Ovary (tissue), 10 donors: ENCODE data around the gene RINT1. TPM values are rescaled to one million over a fixed set of nuclear protein-coding genes. Genes with fewer than 3 reads are reported as not detected.
A peak's percentile ranks its signal among the peaks of the same experiment; 100 is the strongest.

Experiments used
- DNase-seq, 5 donors: peaks; one replicate each; pipeline ENCODE4 v3.0.0-alpha.2; 2019 to 2020
- H3K27ac ChIP-seq, 2 donors: fragments of 200-600 bp; one replicate each; pipeline versions ENCODE4 v1.5.1 to v1.8.0; 2019 to 2022
- H3K27me3 ChIP-seq: fragments of 200-600 bp; one replicate; pipeline ENCODE4 v1.8.0; 2022
- H3K36me3 ChIP-seq: fragments of 200-600 bp; sonication (generic); one replicate; pipeline ENCODE4 v1.5.1; 2019
- H3K4me1 ChIP-seq: one replicate; pipeline ENCODE4 v1.8.1; 2013; ENCODE audit warnings: mild to moderate bottlenecking, moderate library complexity; ENCODE audit not compliant: insufficient read depth
- H3K4me3 ChIP-seq: fragments of 200-600 bp; sonication (generic); one replicate; pipeline ENCODE4 v1.5.1; 2017
- H3K9me3 ChIP-seq, 2 donors: fragments of 200-600 bp in 1 of 2; sonication (generic) in 1 of 2; one replicate each; pipeline versions ENCODE4 v1.5.1 to v1.8.1; 2013 to 2019; ENCODE audit warnings: mild to moderate bottlenecking in 1 of 2, moderate library complexity in 1 of 2
- CTCF ChIP-seq, 3 donors: fragments of 450-650 bp in 2 of 3; fragments of 200-600 bp in 1 of 3; IDR thresholded peaks; one replicate each; pipeline versions ENCODE4 v1.5.1 to v1.8.0; 2016 to 2022; ENCODE audit warnings: antibody characterized with exemption in 3 of 3, mild to moderate bottlenecking in 1 of 3
- EP300 ChIP-seq: sonication (generic); formaldehyde crosslinking; IDR thresholded peaks from one replicate; pipeline ENCODE4 v1.6.1; 2017; ENCODE audit warnings: antibody characterized with exemption
- POLR2A ChIP-seq: fragments of 450-650 bp; IDR thresholded peaks from one replicate; pipeline ENCODE4 v1.6.1; 2017; ENCODE audit warnings: antibody characterized with exemption, mild to moderate bottlenecking, moderate library complexity
- WGBS, 3 donors: extraction: QIAGEN DNeasy Blood & Tissue Kit in 1 of 3; methylation state at CpG; one replicate each; pipeline versions ENCODE4 v1.1.5 to v1.1.7; 2013 to 2017; 5-methylcytosine and 5-hydroxymethylcytosine counted together
- intact Hi-C, 4 donors: fragments of 100-400 bp; cut with DNase I; formaldehyde crosslinking; loops; one replicate each; pipeline versions ENCODE4 v1.11.0 to v1.15.1; 2022 to 2023
- long read RNA-seq, 3 donors: library from polyadenylated mRNA in 2 of 3; unstranded in 2 of 3; transcript quantifications; one replicate each; pipeline ENCODE4 v2.0.0 and lab custom pipeline, GENCODE V29; 2021 to 2026
- polyA plus RNA-seq, 2 donors: library from polyadenylated mRNA; stranded (reverse); fragments of 200-250 nt in 1 of 2; fragments of 350-450 nt in 1 of 2; fragmentation: Illumina TruSeq in 1 of 2; extraction: RNeasy Lipid Tissue Mini Kit (QIAGEN cat#74804) in 1 of 2; gene quantifications; one replicate each; pipeline ENCODE4 v1.2.3, GENCODE V29; 2013 to 2014
- total RNA-seq, 7 donors: library from RNA; depleted of rRNA in 2 of 7; stranded (reverse); fragments of >200 nt in 2 of 7; fragmentation: NEBNext Ultra II Directional in 3 of 7; extraction: Animal tissue kit (Norgen Biotek cat#: 25700) in 3 of 7; gene quantifications; one replicate each; pipeline versions ENCODE4 v1.1.0 to v1.2.4, GENCODE V29; 2016 to 2023
- donor health status: DM: no; HTN: no; CAD: no; lungs with moderate emphysema.
- donor health status: DM: no; HTN: no; CAD: no.
- donor health status: Bipolar disorder and iron deficiency.
- donor health status: DM: yes; HTN: yes; CAD: no.
- donor health status: DM: no; HTN: no; CAD: no.
- donor health status: DM: yes; HTN: yes; CAD: no.

RINT1 gene
- 10 to 100 TPM in 6 of 7 donors, 1 to 10 TPM in 1; 9.7 to 20.2 (median 13.6) TPM for total RNA-seq
- 10 to 100 TPM; 10.2 to 11.4 TPM for polyA plus RNA-seq
- long read RNA-seq, donor 1, transcript RINT1-201 (15 exons, 2,976 nt): major isoform, 23 of 37 reads
- long read RNA-seq, donor 1, partial matches to known transcripts: 3 of 37 reads
- long read RNA-seq, donor 1, other reads (novel, unspliced or antisense): 11 of 37 reads
- long read RNA-seq, donor 2, transcript RINT1-201 (15 exons, 2,976 nt): major isoform, 10 of 15 reads
- long read RNA-seq, donor 2, partial matches to known transcripts: 5 of 15 reads
- long read RNA-seq, donor 2, other reads (novel, unspliced or antisense): 0 of 15 reads
- long read RNA-seq, donor 3, transcript RINT1-201 (15 exons, 2,976 nt): major isoform, 18 of 25 reads
- long read RNA-seq, donor 3, partial matches to known transcripts: 0 of 25 reads
- long read RNA-seq, donor 3, other reads (novel, unspliced or antisense): 7 of 25 reads

GRCh38 chr7:105531792-105532671 is at the start of gene RINT1:
Gene RINT1 (plus strand): TSS chr7:105532201. CDS start chr7:105532316, 115 bp downstream.
- 0 to 1% (median 1%) methylated on average over 34 to 42 of the region's 42 CpGs for WGBS, 3 donors
- Histone ChIP-seq H3K9me3 (no peaks in the 10 kb centered on the region), H3K27me3 (no peaks in the 10 kb centered on the region), H3K4me1 (peaks cover 2% of the 10 kb centered on the region), H3K36me3 (no peaks in the 10 kb centered on the region), H3K4me3 (peak within 1 kb of the TSS; percentile 63), H3K27ac (peak within 1 kb of the TSS in 1 of 2 donors; percentile 54)
- peak; percentile 85 to 91 (median 88) for DNase-seq
- TF ChIP-seq CTCF (IDR thresholded peaks at IDR 0.05) (peak; percentile 40 to 63 (median 60)), EP300 (no peak), POLR2A (peak; percentile 33)
- intact Hi-C loops: no loop called here

- peaks cover 3% of the 10 kb centered on the region for H3K4me1 ChIP-seq
- no peak for TF ChIP-seq EP300
- peak in 1 of 3 donors; percentile 27 for TF ChIP-seq CTCF (IDR thresholded peaks at IDR 0.05)
- no peak for TF ChIP-seq POLR2A
- no peak overlapping the region for H3K4me3 ChIP-seq
- DNase-seq: peak in 1 of 5 donors; percentile 17
- no peaks in the 10 kb centered on the region for H3K9me3 ChIP-seq
- H3K36me3 ChIP-seq: no peaks in the 10 kb centered on the region
- 45 to 50% (median 45%) methylated on average over 6 of the region's 6 CpGs for WGBS, 3 donors
- H3K27me3 ChIP-seq: no peaks in the 10 kb centered on the region
- intact Hi-C loops: no loop called here
- H3K27ac ChIP-seq: no peak overlapping the region
Measured at GRCh38 chr7:105487579-105488571, 44.1 kb upstream of the RINT1 start.

GRCh38 chr7:105489409-105489808 is 42.6 kb upstream of the RINT1 start:
- no peaks in the 10 kb centered on the region for H3K27me3 ChIP-seq
- H3K27ac ChIP-seq: no peak overlapping the region
- no peak for TF ChIP-seq EP300
- no peak for TF ChIP-seq CTCF (IDR thresholded peaks at IDR 0.05)
- no peak for TF ChIP-seq POLR2A
- H3K36me3 ChIP-seq: no peaks in the 10 kb centered on the region
- peaks cover 3% of the 10 kb centered on the region for H3K4me1 ChIP-seq
- intact Hi-C loops: no loop called here
- H3K9me3 ChIP-seq: no peaks in the 10 kb centered on the region
- WGBS, 3 donors: 50 to 71% (median 57%) methylated on average over 3 of the region's 3 CpGs
- no peak for DNase-seq
- no peak overlapping the region for H3K4me3 ChIP-seq
